ENCODE data around the gene PLA2G15.
"Not testable (repeated sequence)": the region's sequence is repeated elsewhere in the genome, so short reads cannot be mapped to it uniquely, and the experiment has no call there.

The PLA2G15 gene

DNA sequence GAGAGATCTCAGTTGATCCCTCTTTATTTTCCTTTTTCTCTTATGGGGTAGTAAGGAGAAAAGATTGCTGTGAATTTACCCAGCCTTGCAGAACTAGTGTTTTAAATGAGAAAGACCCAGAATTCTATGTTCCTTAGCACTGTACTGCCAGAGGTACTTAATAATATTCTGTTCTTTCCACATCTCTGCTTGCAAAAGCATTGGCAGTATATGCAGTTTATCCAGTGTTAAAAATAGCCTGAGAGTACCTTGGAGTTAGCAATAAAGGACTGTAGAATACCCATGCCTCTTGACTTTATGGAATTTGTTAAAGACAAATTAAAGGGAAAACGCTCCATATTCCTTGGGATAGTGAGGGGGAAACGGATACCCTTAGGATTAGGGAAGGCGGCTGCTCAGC, 31.1 kb downstream of the PLA2G15 start:
- DNase-seq (ENCODE audit: low read depth in 1 of 2, low spot score in 1 of 2), result no peak

DNA sequence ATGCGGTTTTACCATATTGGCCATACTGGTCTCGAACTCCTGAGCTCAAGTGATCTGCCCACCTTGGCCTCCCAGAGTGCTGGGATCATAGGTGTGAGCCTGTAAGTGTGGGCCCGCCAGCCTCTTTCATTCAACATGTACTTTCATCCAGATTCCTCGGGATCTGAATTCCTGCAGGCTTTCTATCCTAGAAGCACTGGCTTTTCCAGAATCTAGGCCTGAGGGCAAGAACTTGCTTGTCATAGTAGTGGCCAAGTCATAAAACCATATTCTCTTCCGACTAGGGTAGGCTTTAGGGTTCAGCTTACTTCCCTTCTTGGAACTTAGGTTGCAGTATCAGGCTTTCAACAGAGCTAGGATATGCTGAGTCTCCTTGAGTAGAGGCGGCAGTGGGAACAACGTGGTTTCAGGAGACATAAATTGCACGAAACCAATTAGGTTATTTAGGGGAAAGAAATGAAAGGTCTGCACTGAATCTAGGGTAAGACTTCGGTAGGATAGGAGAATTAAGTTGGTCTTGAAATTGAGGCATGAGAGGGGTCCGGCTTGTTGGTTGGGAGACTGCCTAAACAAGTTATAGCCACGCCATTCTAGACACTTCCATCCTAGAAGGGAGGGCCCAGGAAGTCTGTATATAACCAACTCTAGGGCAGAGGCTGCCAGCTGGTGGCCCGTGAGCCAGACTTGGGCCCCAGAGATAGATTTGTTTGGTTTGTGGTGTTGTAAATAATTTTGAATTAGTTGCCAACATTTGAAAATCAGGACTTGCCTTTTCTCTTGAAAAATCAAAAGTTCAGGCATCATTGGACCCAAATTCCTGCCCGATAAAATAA, 34.8 kb downstream of the PLA2G15 start:
- DNase-seq (ENCODE audit: low read depth in 1 of 2, low spot score in 1 of 2), result no peak

DNA sequence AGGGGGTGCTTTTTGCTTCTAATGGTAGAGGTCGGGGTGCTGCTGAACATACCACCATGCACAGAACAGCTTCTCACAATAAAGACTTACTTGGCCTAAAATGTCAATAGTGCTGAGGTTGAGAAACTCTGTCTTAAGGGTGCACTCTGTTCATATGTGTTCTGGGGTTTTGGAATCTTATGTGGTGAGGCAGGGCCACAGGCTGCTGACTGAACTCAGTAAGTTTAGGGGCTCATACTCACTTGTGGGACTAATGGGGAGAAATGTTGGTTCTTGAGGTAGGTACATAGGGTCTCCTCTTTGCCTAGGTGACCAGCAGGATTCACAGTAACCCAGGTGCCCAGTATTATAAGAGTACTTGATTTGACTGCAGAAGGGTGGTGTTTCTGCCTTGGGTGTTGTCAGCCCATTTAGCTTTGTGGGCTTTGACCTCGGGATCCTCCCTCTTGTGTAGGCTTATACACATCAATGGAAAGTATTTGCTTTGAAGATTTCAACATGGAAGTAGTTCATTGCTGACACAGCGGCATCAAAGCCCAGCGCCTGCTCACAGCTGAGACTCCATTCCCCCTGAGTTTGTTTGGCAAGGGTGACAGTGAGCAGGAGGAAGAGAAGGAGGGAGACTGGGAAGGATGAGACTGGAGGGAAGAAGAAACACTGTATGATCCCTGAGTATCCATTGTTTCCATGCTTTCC, 36.3 kb downstream of the PLA2G15 start:
- DNase-seq (ENCODE audit: low read depth in 1 of 2, low spot score in 1 of 2), result no peak

DNA sequence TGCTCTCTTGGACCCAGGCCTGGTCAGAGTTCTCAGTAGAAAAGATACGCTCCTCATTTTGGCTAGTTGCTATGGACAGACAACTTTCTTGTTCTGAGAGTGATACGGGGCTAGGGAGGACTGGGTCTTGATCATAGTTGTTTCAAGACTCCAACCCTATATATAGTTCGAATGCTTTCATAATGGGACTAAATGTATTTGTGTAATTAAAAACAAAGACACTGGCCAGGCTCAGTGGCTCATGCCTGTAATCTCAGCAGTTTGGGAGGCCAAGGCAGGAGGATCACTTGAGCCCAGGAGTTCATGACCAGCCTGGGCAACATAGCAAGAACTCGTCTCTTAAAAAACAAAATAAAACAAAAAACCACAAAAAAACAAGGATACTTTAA, 36.9 kb downstream of the PLA2G15 start:
- no peak for DNase-seq (ENCODE audit: low read depth in 1 of 2, low spot score in 1 of 2)

DNA sequence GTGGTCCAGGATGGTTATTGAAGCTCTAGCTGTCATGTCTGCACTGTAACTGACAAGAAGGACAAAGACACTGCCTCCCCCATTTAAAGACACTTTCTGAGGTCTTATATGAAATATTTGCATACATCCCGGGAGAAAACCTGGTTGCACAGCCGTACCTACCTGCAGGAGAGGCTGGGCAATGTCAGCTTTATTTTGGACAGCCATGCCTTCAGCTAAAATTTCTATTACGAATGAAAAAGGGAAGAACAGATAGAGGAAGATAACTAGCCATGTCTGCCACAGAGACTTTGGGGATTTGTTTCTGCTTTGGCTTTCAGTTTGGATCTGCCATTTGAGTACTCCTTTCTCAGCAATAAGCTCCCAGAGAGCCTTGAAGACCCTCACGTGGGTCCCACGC, 38.2 kb downstream of the PLA2G15 start:
- no peak for DNase-seq (ENCODE audit: low read depth in 1 of 2, low spot score in 1 of 2)

DNA sequence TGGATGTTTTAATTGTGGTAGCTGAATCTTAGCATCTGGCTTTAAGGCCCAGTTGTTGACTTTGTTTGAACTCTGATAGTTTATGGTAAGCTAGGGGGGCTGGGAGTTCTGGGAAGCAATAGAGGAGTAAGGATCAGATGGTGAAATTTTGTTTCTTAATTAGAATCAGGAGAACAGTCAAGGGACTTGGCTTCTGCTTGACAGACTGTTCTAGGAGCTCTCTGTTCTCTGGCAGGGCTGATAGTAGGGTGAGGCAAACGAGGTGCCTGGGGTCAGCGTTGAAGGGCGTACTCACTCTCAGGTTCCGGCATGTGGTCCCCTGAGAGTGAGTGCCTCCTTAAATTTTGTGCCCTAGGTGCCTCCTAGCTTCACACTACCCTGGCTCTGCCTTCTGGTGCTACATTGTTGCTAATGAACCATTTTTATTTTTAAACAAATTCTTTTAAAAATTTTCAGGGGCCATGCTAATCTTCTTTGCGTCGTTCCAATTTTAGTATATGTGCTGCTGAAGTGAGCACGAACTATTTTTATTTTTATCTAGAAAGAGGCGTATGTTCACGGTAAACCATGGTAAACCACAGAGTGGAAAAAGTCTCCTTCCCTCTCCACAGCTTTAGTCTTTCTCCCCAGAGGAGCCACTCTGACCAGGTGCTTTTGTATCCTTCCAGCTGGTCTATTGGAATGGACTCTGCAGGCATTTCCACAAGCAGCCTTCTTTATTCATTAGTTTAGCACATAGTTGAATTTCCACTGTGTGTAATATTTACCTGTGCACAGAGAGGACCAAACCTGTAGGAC, 38.8 kb downstream of the PLA2G15 start:
- DNase-seq (ENCODE audit: low read depth in 1 of 2, low spot score in 1 of 2), result no peak

DNA sequence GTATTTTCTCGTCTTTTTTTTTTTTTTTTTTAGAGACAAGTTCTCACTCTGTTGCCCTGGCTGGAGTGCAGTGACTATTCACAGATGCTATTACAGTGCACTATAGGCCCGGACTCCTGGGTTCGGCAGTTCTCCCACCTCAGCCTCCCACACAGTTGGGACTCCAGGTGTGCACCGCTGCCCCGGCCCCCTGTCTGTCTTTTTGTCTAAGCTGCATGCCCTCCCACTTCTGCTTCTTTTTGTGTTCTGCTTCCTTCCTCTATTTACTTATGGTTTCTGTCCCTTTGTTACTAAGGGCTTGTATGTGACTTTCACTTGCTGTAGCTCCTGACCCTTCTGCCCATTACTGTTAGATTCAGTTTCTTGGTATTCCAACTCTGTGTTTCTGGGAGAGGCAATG, 39.7 kb downstream of the PLA2G15 start:
- DNase-seq (ENCODE audit: low read depth in 1 of 2, low spot score in 1 of 2), result no peak

DNA sequence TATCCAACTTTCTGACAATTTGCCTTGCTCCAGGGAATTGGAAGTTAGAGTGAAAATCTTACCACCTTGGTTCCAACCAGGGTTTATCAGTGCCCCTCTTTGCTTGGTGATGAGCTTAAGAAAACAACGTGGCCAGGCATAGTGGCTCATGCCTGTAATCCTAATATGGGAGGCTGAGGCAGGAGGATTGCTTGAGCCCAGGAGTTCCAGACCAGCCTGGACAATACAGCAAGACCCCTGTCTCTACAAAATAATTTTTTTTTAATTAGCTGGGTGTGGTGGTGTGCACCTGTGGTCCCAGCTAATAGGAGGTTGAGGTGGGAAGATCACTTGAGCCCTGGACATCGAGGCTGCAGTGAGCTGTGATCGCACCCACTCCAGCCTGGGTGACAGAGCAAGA, 40.5 kb downstream of the PLA2G15 start:
- DNase-seq (ENCODE audit: low read depth in 1 of 2, low spot score in 1 of 2), result no peak

DNA sequence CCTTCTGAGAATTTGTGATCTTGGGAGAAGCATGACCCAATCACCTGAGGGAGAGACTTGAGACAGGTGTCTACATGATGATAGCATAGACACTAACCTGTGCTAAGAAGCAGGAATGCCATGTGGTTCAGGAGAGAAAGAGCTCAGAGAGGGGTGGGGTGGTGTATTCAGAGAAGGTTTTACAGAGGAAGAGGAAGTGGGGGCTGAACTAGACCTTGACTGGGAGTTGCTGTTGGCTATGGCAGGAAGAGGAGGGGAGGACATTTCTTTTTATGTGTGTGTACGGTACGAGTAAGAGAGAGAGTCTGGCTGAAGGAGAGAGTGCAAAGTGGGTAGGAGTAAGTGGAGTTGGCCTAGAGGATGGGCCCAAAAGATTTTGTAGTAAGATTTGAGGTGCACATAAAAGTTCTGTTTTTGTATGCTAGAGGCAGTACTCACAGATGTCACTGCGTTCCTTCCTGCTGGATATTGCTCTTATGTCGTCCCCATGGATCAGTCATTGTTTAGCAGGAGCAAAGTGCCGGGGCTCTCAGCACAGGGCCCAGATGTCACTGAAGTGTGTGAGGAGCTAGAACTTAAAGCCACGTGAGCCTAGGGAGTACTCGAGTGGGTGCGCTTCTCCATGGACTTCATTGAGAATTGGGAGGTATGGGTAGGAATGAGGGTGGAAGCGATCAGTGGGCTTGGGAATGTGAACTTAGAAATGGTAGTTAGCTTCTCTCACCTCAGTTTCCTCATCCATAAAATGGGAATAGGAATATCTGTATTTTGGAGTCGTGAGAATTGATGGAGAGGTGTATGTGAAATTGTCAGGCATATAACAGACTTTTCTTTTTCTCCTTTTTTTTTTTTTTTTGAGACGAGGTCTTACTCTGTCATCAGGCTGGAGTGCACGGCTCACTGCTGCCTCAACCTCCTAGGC, 41.2 kb downstream of the PLA2G15 start:
- DNase-seq (ENCODE audit: low read depth in 1 of 2, low spot score in 1 of 2), result no peak

DNA sequence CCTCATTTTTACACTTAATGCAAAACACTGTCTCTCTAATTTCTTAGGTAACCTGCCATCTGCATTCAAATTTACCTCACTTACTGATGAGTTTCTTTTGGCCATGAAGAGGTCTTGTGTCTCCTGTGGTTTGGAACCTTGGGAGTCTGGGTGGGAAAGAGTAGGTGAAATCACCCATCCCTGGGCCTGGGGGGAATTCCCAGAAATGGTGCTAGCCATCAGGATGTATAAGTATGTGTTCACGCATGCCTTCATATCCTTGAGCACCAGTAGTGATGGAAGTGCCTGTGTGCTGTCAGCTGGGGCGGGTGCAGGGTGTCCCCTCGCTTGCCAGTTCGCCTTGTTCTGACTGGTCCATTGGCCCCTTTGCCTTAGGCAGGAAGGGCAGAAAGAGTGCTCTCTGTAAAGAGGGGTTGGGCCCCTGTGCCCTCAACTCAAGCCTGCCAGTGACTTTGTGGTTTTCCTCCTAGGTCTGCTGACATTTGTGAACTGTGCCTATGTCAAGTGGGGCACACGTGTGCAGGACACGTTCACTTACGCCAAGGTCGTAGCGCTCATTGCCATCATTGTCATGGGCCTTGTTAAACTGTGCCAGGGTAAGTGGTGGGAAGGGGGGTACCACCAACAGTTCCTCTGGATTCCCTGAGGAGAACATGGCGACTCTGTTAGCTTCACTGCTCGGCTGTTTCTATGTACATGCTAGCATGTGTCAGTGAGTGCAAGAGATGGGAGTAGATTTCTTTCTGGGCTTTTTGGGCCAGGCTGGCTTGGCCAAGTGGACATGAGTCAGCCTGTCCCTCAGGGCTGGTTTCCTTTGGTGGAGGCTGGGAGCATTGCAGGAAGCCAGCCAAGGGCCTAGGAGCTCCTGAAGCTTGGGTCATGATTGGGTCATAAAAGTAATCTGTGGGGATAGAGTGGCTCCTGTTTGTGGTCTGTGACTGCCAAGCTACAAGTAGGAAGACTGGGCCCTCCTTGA, 42.4 kb downstream of the PLA2G15 start:
- peak in 1 of 2 donors; percentile 8 for DNase-seq (ENCODE audit: low read depth in 1 of 2, low spot score in 1 of 2)

DNA sequence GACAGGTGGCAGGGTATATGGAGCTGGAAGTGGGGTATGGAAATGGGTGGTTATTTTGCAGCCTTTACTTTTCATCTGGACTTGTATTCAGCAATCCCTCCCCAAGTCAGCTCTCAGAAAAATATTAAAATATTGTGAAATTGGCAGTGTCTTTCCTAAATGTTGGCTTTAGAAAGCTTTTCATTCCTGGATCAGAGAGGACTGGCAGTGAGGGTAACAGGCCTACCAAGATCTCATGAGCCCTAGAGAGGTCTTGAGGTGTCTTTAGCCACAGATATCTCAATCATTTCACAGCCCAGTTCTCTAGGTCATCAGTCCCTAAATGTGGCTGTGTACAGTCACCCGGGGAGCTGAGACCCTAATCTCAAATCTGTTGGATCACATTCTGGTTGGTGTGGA, 43.1 kb downstream of the PLA2G15 start:
- no peak for DNase-seq (ENCODE audit: low read depth in 1 of 2, low spot score in 1 of 2)

DNA sequence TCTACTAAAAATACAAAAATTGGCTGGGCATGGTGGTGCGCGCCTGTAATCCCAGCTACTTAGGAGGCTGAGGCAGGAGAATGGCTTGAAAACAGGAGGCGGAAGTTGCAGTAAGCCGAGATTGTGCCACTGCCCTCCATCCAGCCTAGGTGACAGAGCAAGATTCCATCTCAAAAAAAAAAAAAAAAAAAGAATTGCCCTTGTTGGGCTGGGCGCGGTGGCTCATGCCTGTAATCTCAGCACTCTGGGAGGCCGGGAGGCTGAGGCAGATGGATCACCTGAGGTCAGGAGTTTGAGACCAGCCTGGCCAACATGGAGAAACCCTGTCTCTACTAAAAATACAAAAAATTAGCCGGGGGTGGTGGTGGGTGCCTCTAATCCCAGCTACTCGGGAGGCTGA, 43.6 kb downstream of the PLA2G15 start:
- DNase-seq (ENCODE audit: low read depth in 1 of 2, low spot score in 1 of 2), result not testable (repeated sequence)

DNA sequence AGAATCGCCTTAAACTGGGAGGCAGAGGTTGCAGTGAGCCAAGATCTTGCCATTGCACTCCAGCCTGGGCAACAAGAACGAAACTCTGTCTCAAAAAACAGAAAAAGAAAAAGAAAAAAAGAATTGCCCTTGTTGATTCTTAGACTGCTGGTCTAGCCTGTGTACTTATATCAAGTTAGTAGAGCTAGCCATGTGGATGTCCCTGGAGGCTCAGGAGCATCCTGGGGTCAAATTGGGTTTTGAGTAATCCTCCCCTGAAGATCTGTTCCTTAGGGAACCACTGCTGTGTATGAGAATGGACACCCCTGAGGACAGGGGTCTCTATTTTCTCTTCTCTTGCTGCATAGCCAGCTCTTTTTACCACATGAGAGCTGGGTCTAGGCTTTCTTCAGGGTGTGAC, 44.0 kb downstream of the PLA2G15 start:
- DNase-seq (ENCODE audit: low read depth in 1 of 2, low spot score in 1 of 2), result no peak

DNA sequence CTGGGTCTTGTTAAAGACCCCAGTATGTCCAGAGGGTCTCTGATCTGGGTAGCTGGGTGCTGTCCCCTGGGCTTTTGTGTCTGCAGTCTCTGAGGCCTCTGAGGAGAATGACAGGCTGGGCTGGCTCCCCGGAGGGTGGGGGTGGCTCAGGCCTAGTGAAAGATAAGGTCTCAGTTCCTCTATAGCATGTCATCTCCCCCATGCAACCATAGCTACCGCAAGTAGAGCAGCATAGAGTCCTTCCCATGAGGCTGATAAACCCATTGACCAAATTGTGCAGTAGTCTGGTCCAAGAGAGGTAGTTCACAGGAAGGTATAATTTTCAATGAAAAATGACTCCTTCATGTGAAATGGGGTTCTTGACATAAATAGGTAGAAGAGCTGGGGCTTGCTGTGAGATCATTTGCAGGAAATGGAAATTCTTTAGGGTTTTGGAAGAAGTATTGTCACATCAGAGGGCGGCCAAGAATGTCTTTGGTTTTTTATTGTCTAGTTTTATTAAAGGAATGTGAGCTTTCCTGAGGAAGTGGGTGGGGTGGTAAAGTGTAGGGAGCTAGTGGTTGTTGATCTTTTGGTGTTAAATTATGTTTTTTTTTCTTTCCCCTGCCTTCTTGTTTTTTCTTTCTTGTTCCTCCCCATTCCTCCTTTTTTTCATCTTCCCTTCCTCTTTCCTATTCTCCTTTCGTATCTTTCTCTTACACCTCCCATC, 44.6 kb downstream of the PLA2G15 start:
- DNase-seq (ENCODE audit: low read depth in 1 of 2, low spot score in 1 of 2), result no peak

DNA sequence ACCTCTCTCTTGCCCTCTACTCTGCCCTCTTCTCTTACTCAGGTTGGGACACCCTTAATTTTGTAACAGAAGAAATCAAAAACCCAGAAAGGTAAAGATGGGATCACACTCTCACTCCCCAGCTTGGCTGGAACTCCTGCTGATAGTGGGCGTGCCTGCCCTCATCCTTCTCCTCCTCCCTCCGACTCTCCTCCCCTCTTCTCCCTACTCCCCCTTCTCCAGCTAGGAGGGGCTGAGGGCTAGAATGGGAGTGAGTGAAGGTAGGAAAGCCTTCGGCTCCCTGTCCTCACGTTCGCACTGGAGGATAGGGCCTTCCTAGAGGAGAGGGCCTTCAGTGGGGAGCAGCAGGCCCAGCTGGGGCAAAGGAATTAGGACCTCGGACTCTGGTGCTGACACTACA, 45.3 kb downstream of the PLA2G15 start:
- no peak for DNase-seq (ENCODE audit: low read depth in 1 of 2, low spot score in 1 of 2)

DNA sequence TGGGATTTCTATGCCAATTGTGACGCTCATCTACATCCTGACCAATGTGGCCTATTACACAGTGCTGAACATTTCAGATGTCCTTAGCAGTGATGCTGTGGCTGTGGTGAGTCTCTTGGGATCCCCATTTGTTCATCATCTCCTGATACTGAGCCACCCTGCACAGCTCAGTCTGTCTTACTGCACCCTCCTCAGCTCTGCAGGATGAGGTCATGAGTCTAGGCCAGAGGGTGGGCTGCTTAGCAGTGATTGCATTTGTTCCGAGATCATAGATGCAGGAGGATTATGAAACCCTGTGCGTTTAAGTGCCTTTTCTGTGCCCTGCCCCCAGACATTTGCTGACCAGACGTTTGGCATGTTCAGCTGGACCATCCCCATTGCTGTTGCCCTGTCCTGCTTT, 46.1 kb downstream of the PLA2G15 start:
- no peak for DNase-seq (ENCODE audit: low read depth in 1 of 2, low spot score in 1 of 2)

DNA sequence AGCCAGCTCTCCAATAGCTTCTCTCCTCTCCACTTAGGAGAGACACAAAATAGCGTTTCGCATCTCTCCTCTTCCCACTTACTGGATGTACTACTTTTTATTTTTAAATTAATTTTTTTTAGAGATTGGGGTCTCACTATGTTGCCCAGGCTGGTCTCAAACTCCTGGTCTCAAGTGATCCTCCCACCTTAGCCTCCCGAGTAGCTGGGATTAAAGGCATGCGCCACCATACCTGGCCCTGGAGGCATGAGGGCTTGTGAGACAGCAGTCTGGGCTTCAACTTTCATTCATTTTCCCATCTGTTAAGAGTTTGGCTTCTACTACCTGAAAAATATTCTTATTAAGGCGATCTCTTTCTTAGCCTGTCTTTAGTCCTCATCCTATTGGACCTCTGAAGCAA, 47.3 kb downstream of the PLA2G15 start:
- no peak for DNase-seq (ENCODE audit: low read depth in 1 of 2, low spot score in 1 of 2)

DNA sequence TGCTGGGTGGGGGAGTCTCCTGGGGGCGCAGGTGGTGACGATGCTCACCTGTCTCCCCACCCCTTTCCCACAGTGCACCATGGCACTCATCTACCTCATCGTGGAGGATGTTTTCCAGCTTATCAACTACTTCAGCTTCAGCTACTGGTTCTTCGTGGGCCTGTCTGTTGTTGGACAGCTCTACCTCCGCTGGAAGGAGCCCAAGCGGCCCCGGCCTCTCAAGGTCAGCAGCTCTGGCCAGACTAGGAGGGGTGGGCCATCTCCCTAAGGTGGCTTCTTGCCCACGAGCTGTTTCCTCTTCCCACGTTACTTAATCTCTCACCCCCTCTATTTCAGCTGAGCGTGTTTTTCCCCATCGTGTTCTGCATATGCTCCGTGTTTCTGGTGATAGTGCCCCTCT, 51.1 kb downstream of the PLA2G15 start:
- no peak for DNase-seq (ENCODE audit: low read depth in 1 of 2, low spot score in 1 of 2)

DNA sequence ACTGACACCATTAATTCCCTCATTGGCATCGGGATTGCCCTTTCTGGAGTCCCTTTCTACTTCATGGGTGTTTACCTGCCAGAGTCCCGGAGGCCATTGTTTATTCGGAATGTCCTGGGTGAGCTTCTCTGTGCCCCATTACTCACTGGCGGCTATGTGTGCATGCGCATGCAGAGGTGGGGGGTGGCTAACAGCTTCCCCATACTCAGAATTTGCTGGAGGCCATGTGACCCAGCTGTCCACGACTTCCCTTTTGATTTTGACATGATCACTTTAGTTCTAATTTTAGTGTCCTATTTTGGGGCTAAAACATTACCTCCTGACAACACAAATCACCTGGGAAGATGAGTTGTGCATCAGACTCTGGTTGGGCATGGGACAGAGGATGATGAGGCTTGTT, 51.5 kb downstream of the PLA2G15 start:
- no peak for DNase-seq (ENCODE audit: low read depth in 1 of 2, low spot score in 1 of 2)

Data from activated T-helper 1 cell treated with anti-CD3 and anti-CD28 coated beads, Interleukin-2, amount 50 U/mL, for 16 hours (primary cell).